MM.1S (cell line): ENCODE measurements around the gene SDC3.

Experiments used
- DNase-seq: peaks from one replicate; pipeline ENCODE4 v3.0.0-alpha.2; 2015
- H2AFZ ChIP-seq: fragments of 300-600 bp; sonication (generic); 2 replicates; pipeline ENCODE4 v1.6.0; 2016; ENCODE audit warnings: antibody characterized with exemption, low read length
- H3F3A ChIP-seq: fragments of 300-600 bp; sonication (generic); 2 replicates; pipeline ENCODE4 v1.6.1; 2016; ENCODE audit warnings: mild to moderate bottlenecking, antibody characterized with exemption, low read length, moderate library complexity, mixed read lengths; ENCODE audit not compliant: insufficient read depth
- H3K27ac ChIP-seq: fragments of 300-600 bp; sonication (generic); 2 replicates; pipeline ENCODE4 v1.5.1; 2016; ENCODE audit warnings: mild to moderate bottlenecking, low read length
- H3K27me3 ChIP-seq: fragments of 300-600 bp; sonication (generic); replicated peaks from 2 replicates; pipeline ENCODE4 v1.6.0; 2016; ENCODE audit warnings: low read length; ENCODE audit not compliant: insufficient read depth
- H3K36me3 ChIP-seq: fragments of 300-600 bp; sonication (generic); replicated peaks from 2 replicates; pipeline ENCODE4 v1.6.1; 2016; ENCODE audit warnings: mild to moderate bottlenecking, low read length, mixed read lengths; ENCODE audit not compliant: insufficient read depth
- H3K4me1 ChIP-seq: fragments of 300-600 bp; sonication (generic); 2 replicates; pipeline ENCODE4 v1.6.1; 2016; ENCODE audit warnings: low read length, mixed read lengths
- H3K4me2 ChIP-seq: fragments of 300-600 bp; sonication (generic); 2 replicates; pipeline ENCODE4 v1.6.0; 2016; ENCODE audit warnings: low read depth, low read length
- H3K4me3 ChIP-seq: fragments of 300-600 bp; sonication (generic); 2 replicates; pipeline ENCODE4 v1.5.1; 2016; ENCODE audit warnings: low read length, mixed read lengths
- H3K79me2 ChIP-seq: fragments of 300-600 bp; sonication (generic); 2 replicates; pipeline ENCODE4 v1.6.1; 2016; ENCODE audit warnings: mixed run types, low read length, mixed read lengths
- H3K9ac ChIP-seq: fragments of 300-600 bp; sonication (generic); 2 replicates; pipeline ENCODE4 v1.6.1; 2016; ENCODE audit warnings: low read length, mixed read lengths
- H3K9me2 ChIP-seq: fragments of 300-600 bp; sonication (generic); replicated peaks from 2 replicates; pipeline ENCODE4 v1.6.1; 2016; ENCODE audit warnings: mild to moderate bottlenecking, low read length, mixed read lengths; ENCODE audit not compliant: insufficient read depth
- H3K9me3 ChIP-seq: fragments of 300-600 bp; sonication (generic); replicated peaks from 2 replicates; pipeline ENCODE4 v1.6.1; 2016; ENCODE audit warnings: mild to moderate bottlenecking, low read length, mixed read lengths; ENCODE audit not compliant: insufficient read depth
- H4K20me1 ChIP-seq: fragments of 300-600 bp; sonication (generic); 2 replicates; pipeline ENCODE4 v1.6.1; 2016; ENCODE audit warnings: mild to moderate bottlenecking, low read length, moderate library complexity, mixed read lengths; ENCODE audit not compliant: insufficient read depth
- CTCF ChIP-seq: fragments of 300-600 bp; sonication (generic); IDR thresholded peaks from 2 replicates; pipeline ENCODE4 v1.5.1; 2016; ENCODE audit warnings: antibody characterized with exemption, low read length, mixed read lengths
- EZH2 ChIP-seq: fragments of 300-600 bp; sonication (generic); optimal IDR thresholded peaks from 2 replicates; pipeline ENCODE3; 2017; ENCODE audit warnings: low read depth, mild to moderate bottlenecking, antibody characterized with exemption, low read length, mixed read lengths
- EZH2phosphoT487 ChIP-seq: fragments of 300-600 bp; sonication (generic); IDR thresholded peaks from 2 replicates; pipeline ENCODE4 v1.6.1; 2018; ENCODE audit warnings: antibody characterized with exemption, low read length

SDC3 gene

GRCh38 chr1:30882678-30883388 is 25.7 kb downstream of the SDC3 start:
- DNase-seq: no peak
- Histone ChIP-seq H3K36me3 (no peaks in the 10 kb centered on the region), H3K4me2 (no peak overlapping the region), H3K9me3 (no peaks in the 10 kb centered on the region), H3K4me1 (no peaks in the 10 kb centered on the region), H3K9ac (no peak overlapping the region), H2AFZ (no peak overlapping the region), H4K20me1 (no peaks in the 10 kb centered on the region), H3K79me2 (no peaks in the 10 kb centered on the region), H3F3A (no peaks in the 10 kb centered on the region), H3K9me2 (no peaks in the 10 kb centered on the region), H3K27ac (no peak overlapping the region), H3K4me3 (no peak overlapping the region), H3K27me3 (peaks cover 68% of the 10 kb centered on the region)
- TF ChIP-seq EZH2 (no peak), CTCF (no peak), EZH2phosphoT487 (no peak)

- DNase-seq: no peak
- no peak overlapping the region for H3K27ac ChIP-seq
- TF ChIP-seq EZH2 (no peak), EZH2phosphoT487 (no peak), CTCF (no peak)
- no peaks in the 10 kb centered on the region for H4K20me1 ChIP-seq
- no peak overlapping the region for H2AFZ ChIP-seq
- H3K4me3 ChIP-seq: no peak overlapping the region
- no peaks in the 10 kb centered on the region for H3K36me3 ChIP-seq
- H3K9me3 ChIP-seq: no peaks in the 10 kb centered on the region
- no peak overlapping the region for H3K4me2 ChIP-seq
- no peaks in the 10 kb centered on the region for H3K4me1 ChIP-seq
- H3K9ac ChIP-seq: no peak overlapping the region
- no peaks in the 10 kb centered on the region for H3K79me2 ChIP-seq
- H3K9me2 ChIP-seq: no peaks in the 10 kb centered on the region
- H3K27me3 ChIP-seq: peaks cover 79% of the 10 kb centered on the region
- H3F3A ChIP-seq: no peaks in the 10 kb centered on the region
Measured at GRCh38 chr1:30881319-30882181, 27.0 kb downstream of the SDC3 start.

DNA sequence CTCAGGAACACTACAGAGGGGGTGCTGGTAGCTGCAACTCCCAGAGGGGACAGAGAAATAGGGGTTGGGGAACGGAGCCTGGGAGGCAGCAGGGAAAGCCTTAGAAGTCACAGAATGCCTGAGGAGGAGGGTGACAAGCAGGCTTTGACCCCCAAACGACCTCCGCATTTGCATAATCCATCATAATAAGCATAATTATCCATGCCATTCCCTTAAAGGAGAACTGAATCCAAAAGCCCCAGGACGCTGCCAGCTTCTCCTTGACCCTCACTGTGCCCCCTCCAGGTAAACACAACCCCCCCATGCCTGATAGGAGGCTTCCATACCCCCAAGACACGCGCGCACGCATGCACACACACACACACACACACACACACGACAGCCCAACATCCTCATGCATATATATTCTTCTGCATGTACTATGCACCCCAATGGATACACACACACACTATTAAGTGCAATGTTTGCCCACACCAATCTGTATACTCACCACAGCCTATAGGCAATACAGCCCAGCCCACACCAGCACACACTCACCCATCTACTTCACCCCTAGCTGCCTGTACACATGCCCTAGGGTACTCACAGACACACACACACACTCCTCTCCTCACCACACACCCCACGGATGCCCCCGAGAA is 27.8 kb downstream of the SDC3 start:
- Histone ChIP-seq H4K20me1 (no peaks in the 10 kb centered on the region), H3K4me1 (no peaks in the 10 kb centered on the region), H3K27ac (no peak overlapping the region), H3K9me2 (no peaks in the 10 kb centered on the region), H3K9ac (no peak overlapping the region), H3K9me3 (no peaks in the 10 kb centered on the region), H3K79me2 (no peaks in the 10 kb centered on the region), H3K4me3 (no peak overlapping the region), H3F3A (no peaks in the 10 kb centered on the region), H2AFZ (no peak overlapping the region), H3K27me3 (peaks cover 85% of the 10 kb centered on the region), H3K4me2 (no peak overlapping the region), H3K36me3 (no peaks in the 10 kb centered on the region)
- TF ChIP-seq CTCF (no peak), EZH2phosphoT487 (no peak), EZH2 (no peak)
- DNase-seq: no peak
